Nephron progenitor cell (in vitro differentiated cells): ENCODE results near the gene SLC25A53.
"Not testable (repeated sequence)": the region's sequence is repeated elsewhere in the genome, so short reads cannot be mapped to it uniquely, and the experiment has no call there.

Experiments
- DNase-seq: peaks from one replicate; pipeline ENCODE4 v3.0.0; 2021
- H3K27ac Mint-ChIP-seq: 2 replicates; pipeline ENCODE4 v1.8.0; 2021; ENCODE audit warnings: mild to moderate bottlenecking, moderate library complexity, mixed read lengths
- H3K27me3 Mint-ChIP-seq: 2 replicates; pipeline ENCODE4 v1.8.0; 2021; ENCODE audit warnings: mild to moderate bottlenecking, low read depth, mixed read lengths; ENCODE audit not compliant: poor library complexity
- H3K36me3 Mint-ChIP-seq: 2 replicates; pipeline ENCODE4 v1.8.0; 2021; ENCODE audit warnings: low read depth, mixed read lengths
- H3K4me1 Mint-ChIP-seq: 2 replicates; pipeline ENCODE4 v1.8.0; 2021; ENCODE audit warnings: mixed read lengths
- H3K4me3 Mint-ChIP-seq: 2 replicates; pipeline ENCODE4 v1.8.0; 2021; ENCODE audit warnings: mild to moderate bottlenecking, moderate library complexity, mixed read lengths
- H3K9me3 Mint-ChIP-seq: 2 replicates; pipeline ENCODE4 v1.8.0; 2021; ENCODE audit warnings: mild to moderate bottlenecking, moderate library complexity, mixed read lengths
- CTCF ChIP-seq: fragments of 200-600 bp; sonication (generic); IDR thresholded peaks from 2 replicates; pipeline ENCODE4 v1.5.0; 2021; ENCODE audit warnings: antibody characterized with exemption

The SLC25A53 gene

GRCh38 chrX:104085919-104086318, 70.9 kb downstream of the SLC25A53 start:
- Mint-ChIP-seq H3K27me3 (peaks cover 8% of the 10 kb centered on the region), H3K27ac (no peak overlapping the region), H3K4me1 (no peaks in the 10 kb centered on the region), H3K4me3 (no peak overlapping the region), H3K36me3 (no peaks in the 10 kb centered on the region), H3K9me3 (peaks cover 12% of the 10 kb centered on the region)
- DNase-seq, result no peak
- TF ChIP-seq CTCF, result no peak

GRCh38 chrX:104085477-104085876, 71.3 kb downstream of the SLC25A53 start:
- H3K27me3 Mint-ChIP-seq, result peaks cover 8% of the 10 kb centered on the region

GRCh38 chrX:104084534-104085277, 72.1 kb downstream of the SLC25A53 start:
- H3K36me3 Mint-ChIP-seq, result no peaks in the 10 kb centered on the region
- no peaks in the 10 kb centered on the region for H3K4me1 Mint-ChIP-seq
- no peak for TF ChIP-seq CTCF
- DNase-seq, result no peak
- peaks cover 8% of the 10 kb centered on the region for H3K27me3 Mint-ChIP-seq
- H3K4me3 Mint-ChIP-seq, result no peak overlapping the region
- peaks cover 12% of the 10 kb centered on the region for H3K9me3 Mint-ChIP-seq
- no peak overlapping the region for H3K27ac Mint-ChIP-seq

More at GRCh38 chrX:104085477-104085876, 71.3 kb downstream of the SLC25A53 start:
- no peak for DNase-seq
- Mint-ChIP-seq H3K27ac (no peak overlapping the region), H3K4me1 (no peaks in the 10 kb centered on the region), H3K9me3 (peaks cover 12% of the 10 kb centered on the region), H3K36me3 (no peaks in the 10 kb centered on the region), H3K4me3 (no peak overlapping the region)
- no peak for TF ChIP-seq CTCF

GRCh38 chrX:104084063-104084462, 72.7 kb downstream of the SLC25A53 start:
- Mint-ChIP-seq H3K4me1 (no peaks in the 10 kb centered on the region), H3K4me3 (no peak overlapping the region), H3K36me3 (no peaks in the 10 kb centered on the region), H3K27ac (no peak overlapping the region), H3K9me3 (peaks cover 12% of the 10 kb centered on the region), H3K27me3 (peaks cover 8% of the 10 kb centered on the region)
- DNase-seq, result no peak
- no peak for TF ChIP-seq CTCF

- not testable (repeated sequence) for H3K36me3 Mint-ChIP-seq, H3K4me3 Mint-ChIP-seq, H3K27ac Mint-ChIP-seq, H3K4me1 Mint-ChIP-seq, H3K9me3 Mint-ChIP-seq, H3K27me3 Mint-ChIP-seq, DNase-seq
Observed at GRCh38 chrX:104077854-104078253, 79.0 kb downstream of the SLC25A53 start.

GRCh38 chrX:104075778-104076445, 80.9 kb downstream of the SLC25A53 start, which contains the start of gene TMSB15C:
TSS of gene TMSB15C (minus strand) at chrX:104076236.
- H3K4me3 Mint-ChIP-seq, H3K4me1 Mint-ChIP-seq, H3K27me3 Mint-ChIP-seq, DNase-seq, H3K9me3 Mint-ChIP-seq, H3K27ac Mint-ChIP-seq, H3K36me3 Mint-ChIP-seq: not testable (repeated sequence)

GRCh38 chrX:104062636-104063035, 94.2 kb downstream of the SLC25A53 start:
- not testable (repeated sequence) for DNase-seq, H3K27me3 Mint-ChIP-seq, H3K36me3 Mint-ChIP-seq, H3K4me3 Mint-ChIP-seq, H3K9me3 Mint-ChIP-seq, H3K27ac Mint-ChIP-seq, H3K4me1 Mint-ChIP-seq

GRCh38 chrX:104054956-104055355, 101.9 kb downstream of the SLC25A53 start:
- H3K4me1 Mint-ChIP-seq, H3K36me3 Mint-ChIP-seq, H3K27ac Mint-ChIP-seq, H3K27me3 Mint-ChIP-seq, DNase-seq, H3K4me3 Mint-ChIP-seq, H3K9me3 Mint-ChIP-seq: not testable (repeated sequence)
